ENCODE data around the gene INS.

The INS gene

GRCh38 chr11:2114430-2115241 is 46.4 kb downstream of the INS start:
- DNase-seq (ENCODE audit: low spot score), result no peak

GRCh38 chr11:2113776-2114175 is 47.2 kb downstream of the INS start:
- DNase-seq (ENCODE audit: low spot score), result no peak

- no peak for DNase-seq (ENCODE audit: low spot score)
These were observed 50.5 kb downstream of the INS start for GRCh38 chr11:2110521-2110920.
